NCI-H2227 (cell line): ENCODE results near the gene ADK.
"Not testable (repeated sequence)": the region's sequence is repeated elsewhere in the genome, so short reads cannot be mapped to it uniquely, and the experiment has no call there.

Source experiments
- DNase-seq: peaks from one replicate; lab custom pipeline; 2025; ENCODE audit not compliant: unreplicated experiment; lab: John Stamatoyannopoulos, UW

ADK gene

GRCh38 chr10:74179111-74179710, 28.2 kb downstream of the ADK start:
- DNase-seq = no peak

GRCh38 chr10:74186678-74187077, 35.7 kb downstream of the ADK start:
- no peak for DNase-seq

GRCh38 chr10:74187237-74187636, 36.2 kb downstream of the ADK start:
- DNase-seq = no peak

- DNase-seq = not testable (repeated sequence)
Measured at GRCh38 chr10:74188617-74189016, 37.6 kb downstream of the ADK start.

GRCh38 chr10:74189999-74190421, 39.0 kb downstream of the ADK start:
- no peak for DNase-seq

GRCh38 chr10:74190494-74190893, 39.5 kb downstream of the ADK start:
- DNase-seq = no peak

- no peak for DNase-seq
Measured at GRCh38 chr10:74194545-74194944, 43.5 kb downstream of the ADK start.

- no peak for DNase-seq
Measured at GRCh38 chr10:74194999-74195398, 44.0 kb downstream of the ADK start.

- no peak for DNase-seq
Measured at GRCh38 chr10:74199315-74199714, 48.3 kb downstream of the ADK start.

- no peak for DNase-seq
Measured at GRCh38 chr10:74202356-74202755, 51.3 kb downstream of the ADK start.

- DNase-seq = no peak
Measured at GRCh38 chr10:74206746-74207145, 55.7 kb downstream of the ADK start.

GRCh38 chr10:74207691-74208480, 56.9 kb downstream of the ADK start:
- no peak for DNase-seq

- no peak for DNase-seq
Measured at GRCh38 chr10:74208997-74209396, 58.0 kb downstream of the ADK start.

GRCh38 chr10:74213019-74213418, 62.0 kb downstream of the ADK start:
- no peak for DNase-seq

- DNase-seq = peak; percentile 3
Measured at GRCh38 chr10:74213571-74214162, 62.6 kb downstream of the ADK start.

- not testable (repeated sequence) for DNase-seq
Measured at GRCh38 chr10:74217110-74217509, 66.1 kb downstream of the ADK start.

- not testable (repeated sequence) for DNase-seq
Measured at GRCh38 chr10:74222467-74222866, 71.4 kb downstream of the ADK start.

- DNase-seq = no peak
Measured at GRCh38 chr10:74223755-74224529, 72.9 kb downstream of the ADK start.

GRCh38 chr10:74227697-74228424, 76.8 kb downstream of the ADK start:
- no peak for DNase-seq

- no peak for DNase-seq
Measured at GRCh38 chr10:74231375-74231774, 80.4 kb downstream of the ADK start.

- no peak for DNase-seq
Measured at GRCh38 chr10:74233281-74233680, 82.3 kb downstream of the ADK start.
